ENCODE results near the gene PRSS27.
"Not testable (repeated sequence)": the region's sequence is repeated elsewhere in the genome, so short reads cannot be mapped to it uniquely, and the experiment has no call there.

PRSS27 gene

DNA sequence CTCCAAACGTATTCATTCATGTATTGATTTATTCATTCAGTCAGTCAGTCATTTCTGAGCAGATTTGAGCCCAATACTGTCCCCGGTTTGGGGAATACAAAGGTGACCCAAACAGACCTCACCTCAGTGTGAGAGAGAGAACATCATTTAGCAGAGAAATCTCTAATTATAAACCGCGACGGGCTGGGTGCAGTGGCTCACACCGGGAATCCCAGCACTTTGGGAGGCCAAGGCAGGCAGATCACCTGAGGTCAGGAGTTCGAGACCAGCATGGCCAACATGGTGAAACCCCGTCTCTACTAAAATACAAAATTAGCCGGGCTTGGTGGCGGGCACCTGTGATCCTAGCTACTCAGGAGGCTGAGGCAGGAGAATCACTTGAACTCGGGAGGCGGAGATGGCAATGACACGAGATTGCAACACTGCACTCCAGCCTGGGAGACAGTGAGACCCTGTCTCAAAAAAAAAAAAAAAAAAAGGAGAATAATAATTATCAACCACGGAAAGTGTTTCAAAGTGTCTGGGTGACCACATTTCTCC is 1.7 kb upstream of the PRSS27 start:
- not testable (repeated sequence) for DNase-seq

DNA sequence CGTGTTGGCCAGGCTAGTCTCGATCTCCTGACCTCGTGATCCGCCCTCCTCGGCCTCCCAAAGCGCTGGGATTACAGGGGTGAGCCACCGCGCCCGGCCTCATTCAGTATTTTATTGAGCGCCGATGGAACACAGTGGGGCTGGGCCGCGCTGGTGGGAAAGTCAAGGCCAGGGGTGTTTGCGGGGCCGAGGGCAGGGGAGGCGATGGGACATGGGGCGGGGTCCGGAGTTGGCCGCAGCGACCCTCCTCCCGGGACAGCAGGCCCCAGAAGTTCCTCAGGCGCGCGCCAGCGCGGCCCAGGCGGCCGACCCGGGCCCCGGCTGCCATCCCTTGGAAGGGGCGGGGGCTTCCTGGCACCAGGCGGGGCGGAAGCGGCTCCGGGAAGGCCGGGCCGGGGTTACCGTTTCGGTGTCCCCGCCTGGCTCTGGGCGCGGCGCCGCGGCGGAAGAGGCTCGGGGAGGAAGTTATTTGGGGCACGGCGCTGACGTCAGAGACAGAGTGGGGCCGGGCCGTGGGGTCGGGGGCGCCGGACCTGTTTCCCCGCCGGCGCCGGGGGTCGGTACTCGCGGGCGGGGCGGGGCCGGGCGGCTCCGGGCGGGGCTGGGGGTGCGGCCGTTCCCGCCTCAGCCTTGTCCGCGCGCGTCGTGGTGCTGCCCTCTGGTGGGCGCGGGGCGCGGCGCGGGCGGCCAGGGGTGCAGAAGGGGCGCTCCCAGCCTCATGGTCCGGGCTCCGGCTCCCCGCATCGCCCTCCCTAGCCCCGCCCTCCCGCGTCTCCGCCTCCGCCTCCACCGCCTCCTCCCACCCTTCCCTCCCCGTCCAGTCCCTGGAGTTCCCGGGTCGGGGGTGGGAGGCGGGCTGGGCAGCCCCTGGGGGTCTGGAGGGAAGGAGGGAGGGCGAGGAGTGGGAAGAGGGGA is 952 bp upstream of the PRSS27 start:
- peak; percentile 85 for DNase-seq

DNA sequence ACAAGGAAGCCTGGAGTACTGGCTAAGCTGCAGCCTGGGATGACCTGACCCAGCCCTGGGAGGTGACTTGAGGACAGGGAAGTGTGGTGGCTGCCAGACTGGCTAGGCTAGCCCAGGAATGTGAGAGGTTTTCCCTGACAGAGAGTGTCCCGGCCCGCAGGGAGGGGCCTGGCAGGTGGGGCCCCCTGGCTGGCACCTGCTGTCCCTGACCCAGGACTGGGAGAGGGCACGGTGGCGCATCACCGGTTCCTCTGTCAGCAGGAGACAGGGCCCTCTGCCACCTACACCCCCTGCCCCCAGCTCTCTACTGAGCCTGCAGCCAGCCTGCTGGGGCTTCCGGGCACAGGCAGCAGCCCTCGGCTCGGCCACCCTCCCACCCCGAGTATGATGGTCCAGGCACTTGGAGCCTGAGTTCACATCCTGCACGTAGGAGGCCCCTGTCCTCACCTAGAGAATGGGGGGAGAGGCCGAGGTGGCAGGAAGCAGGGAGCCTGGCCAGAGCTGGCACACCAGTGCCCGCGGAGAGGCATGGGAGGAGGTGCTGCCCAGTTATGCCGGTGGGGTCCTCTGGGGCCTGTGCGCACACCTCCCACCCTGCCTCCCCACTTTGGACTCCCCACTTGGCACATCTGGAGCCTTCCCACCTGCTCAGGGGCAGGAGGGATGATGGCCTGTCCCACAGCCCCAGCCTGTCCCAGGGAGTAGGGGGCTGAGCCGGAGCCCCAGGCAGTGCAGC is 528 bp downstream of the PRSS27 start:
- no peak for DNase-seq

DNA sequence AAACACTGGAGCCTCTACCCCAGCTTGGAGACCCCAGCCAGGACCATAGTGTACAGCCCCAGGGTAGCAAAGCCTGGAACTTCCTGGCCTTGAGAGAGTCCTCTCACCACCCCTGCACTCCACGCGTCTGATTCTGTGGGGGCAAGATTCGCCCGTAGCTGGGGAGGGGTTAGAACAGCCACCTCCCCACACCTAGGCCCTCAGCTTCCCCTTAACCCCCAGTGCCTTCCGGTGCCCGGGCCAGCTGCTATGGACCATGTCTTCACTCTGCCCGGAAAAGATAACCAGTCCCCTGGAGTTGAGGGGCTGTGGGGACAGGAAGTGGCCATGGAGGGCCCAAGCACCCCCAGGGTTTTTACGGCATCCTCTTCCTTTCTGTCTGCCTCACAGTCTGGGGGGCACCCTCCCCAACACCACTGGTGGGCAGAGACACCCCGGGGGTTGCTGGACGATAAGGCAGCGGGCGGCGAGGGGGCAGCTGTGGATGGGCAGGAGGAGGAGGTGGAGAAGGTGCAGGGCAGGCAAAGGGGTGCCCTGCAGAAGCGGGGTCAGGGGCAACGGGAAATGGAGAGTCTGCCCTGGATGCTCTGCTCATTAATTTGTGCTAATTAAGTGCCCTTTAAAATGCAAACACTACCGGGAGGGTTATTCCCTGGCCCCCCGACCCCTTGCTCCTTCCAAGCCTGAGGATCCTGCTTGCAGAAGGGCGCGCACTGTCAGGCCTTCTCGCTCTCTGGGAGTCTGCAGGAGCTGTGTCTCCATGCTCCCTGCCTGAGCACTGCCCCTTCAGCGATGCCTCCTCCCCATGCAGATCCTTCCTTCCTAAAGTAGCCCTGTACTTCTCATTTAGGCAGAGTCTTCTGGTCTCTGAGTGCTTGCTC is 2.4 kb downstream of the PRSS27 start:
- DNase-seq = no peak

DNA sequence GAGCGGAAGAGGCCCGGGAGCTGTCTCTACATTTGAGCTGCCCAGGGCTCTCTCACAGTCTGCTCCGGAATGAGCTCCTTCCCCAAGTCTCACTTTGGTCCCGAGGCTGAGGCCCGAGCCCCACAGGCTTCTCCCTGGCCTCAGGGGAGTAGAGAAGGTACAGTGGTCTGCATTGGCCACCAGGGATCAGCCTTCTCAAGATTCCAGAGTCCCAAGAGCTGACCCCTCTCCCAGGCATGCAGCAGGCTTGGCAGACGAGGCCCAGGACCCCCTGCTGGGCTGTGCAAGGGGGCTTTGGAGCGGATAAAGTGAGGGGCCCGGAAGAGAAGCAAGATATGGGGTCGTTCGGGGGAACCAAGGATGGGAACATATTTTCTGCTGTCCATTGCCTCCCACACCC is 3.1 kb downstream of the PRSS27 start:
- DNase-seq = no peak

DNA sequence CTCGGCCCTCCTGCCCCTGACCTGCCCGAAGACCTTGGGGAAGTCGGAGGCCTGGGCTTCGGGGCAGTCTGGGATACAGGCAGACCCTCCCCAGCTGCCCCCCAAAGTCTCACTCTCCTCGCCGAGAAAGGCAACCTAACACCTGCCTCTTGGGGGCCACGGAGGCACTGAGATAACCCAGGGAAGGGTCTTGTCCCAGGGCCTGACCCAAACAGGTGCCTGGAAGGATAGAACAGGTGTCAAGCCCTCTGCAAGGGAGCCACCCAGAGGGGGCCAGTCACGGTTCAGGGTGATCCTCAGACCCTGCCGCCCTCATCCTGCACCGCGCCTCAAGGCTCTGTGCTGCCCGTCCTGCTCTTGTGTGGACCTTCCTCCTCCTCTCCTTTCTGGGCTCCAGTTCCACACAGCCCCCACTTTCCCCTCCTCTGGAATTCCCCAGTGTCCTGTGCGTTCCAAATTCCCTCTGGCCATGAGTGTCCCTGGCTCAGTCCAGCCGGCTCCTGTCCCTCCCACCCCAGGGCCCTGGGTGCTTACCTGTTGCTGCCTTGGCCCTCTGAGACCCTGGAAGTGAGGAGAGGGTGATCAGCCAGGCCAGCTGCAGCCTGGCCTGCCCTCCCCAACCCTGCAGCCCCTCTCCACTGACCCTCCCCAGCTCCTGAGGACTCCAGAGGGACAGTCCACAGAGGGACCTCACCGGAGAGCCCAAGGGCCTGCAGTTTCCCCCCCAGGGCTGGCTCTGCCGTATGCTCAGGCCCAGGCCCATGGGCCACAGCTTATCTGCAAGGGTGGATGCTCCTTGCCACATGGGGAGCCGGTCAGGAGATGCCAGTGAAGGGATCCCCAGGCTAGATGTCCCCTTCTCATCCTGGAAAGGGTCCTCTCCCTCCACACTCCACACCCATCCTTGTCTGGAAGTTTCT is 3.8 kb downstream of the PRSS27 start:
- DNase-seq = no peak

DNA sequence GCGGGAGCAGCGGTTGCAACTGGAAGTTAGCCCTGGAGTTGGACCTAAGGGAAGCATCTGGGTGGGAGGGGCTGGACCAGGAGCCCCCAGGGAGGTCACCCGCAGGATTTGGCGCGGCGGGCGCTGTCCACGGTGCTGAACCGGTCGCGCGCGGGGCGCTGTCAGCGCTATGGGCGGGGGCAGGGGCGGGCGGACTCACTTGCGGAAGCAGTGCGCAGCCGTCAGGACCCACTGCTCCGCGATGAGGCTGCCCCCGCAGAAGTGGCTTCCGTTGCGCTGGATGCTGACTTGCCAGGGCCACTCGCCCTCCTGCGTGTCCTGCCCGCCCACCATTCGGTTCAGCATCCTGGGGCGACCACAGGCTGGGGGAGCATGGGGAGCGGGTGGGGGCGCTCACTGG is 4.5 kb downstream of the PRSS27 start:
- DNase-seq = peak; percentile 77

DNA sequence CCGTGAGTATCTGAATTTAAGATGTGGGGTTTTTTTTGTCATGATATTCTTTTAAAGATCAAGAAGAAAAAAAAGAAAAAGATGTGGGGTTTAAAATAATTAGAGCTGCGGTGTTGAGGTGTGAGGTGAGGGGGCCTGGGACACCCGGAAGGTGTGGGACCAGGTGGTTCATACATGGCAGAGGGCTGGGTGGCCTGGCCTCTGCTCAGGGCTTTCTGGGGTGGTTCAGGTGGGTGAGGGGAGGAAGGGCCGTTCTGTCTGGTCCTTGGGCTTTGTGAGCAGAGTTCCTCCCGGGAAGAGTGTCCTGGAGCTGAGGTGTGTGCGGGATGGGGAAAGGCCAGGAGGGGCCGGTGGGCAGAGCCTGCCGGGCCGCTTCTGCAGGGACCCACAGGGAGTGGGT is 5.0 kb downstream of the PRSS27 start:
- no peak for DNase-seq

DNA sequence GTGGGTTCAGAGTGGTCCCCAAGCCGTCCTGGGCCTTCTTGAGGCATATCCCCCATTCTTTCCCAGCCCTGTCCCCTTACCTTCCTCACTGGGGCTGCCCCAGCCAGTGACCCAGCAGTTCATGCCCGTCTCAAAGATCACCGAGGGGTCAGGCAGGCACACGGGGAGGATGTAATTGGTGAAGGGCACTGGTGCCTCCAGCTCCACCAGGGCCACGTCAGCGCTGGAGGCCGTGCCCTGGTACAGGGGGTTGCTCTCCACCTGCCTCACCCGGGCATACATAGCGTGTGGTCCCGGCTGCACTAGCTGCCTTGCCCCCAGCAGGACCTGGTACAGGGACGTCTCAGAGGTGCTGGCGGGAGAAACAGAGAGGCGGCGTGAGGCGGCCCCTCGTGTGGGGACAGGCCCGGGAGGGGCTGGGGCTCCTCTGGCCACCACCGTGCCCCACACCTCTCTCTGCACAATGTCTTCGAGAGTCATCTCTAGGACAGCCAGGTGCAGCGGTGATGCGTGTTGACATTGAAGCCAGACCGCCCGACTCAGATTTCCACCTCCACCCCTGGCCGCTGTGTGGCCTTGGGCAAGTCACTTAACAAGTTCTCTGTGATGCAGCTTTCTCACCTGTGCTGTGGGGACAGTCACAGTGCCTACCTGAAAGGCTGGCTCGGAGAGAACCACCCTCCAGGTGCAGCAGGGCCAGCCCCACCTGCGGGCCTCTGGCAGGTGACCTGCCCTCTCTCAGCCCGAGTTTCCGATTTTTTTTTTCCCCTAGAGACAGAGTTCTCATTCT is 5.8 kb downstream of the PRSS27 start:
- no peak for DNase-seq

DNA sequence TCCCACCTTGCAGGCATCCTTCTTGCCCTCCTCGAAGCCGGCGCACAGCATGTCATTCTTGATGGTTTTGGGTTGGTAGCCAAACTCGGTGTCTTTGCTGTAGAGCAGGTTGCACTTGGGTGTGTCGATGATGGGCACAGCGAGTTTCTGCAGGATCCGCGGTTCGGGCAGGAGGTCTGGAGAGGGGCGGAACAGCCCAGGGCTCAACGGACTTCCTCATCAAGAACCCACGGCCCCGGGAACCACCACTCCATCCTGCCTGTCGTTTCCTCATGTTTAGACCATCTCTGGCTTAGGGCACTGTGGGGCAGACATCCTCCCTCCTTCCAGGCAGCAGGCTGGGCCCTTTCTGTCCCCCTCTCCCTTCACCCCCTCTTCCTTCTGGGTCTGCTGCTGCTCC is 6.5 kb downstream of the PRSS27 start:
- DNase-seq = no peak

DNA sequence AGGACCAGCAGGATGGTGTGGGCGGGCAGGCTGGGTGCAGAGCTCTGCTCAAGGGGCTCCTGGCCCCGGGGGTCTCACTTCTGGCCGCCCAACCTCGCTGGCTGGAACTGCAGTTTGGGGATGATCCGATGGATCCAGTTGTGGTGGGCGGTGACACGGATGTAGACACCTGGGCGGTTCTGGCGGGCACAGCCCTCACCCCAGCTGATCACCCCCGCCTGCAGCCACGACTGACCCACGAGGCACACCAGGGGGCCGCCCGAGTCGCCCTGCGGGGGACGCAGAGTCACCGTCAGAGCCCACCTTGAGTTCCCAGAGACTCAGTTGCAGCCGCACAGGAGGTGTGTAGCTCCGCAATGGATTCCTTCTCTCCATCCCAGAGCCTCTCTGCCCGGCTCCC is 7.5 kb downstream of the PRSS27 start:
- no peak for DNase-seq

DNA sequence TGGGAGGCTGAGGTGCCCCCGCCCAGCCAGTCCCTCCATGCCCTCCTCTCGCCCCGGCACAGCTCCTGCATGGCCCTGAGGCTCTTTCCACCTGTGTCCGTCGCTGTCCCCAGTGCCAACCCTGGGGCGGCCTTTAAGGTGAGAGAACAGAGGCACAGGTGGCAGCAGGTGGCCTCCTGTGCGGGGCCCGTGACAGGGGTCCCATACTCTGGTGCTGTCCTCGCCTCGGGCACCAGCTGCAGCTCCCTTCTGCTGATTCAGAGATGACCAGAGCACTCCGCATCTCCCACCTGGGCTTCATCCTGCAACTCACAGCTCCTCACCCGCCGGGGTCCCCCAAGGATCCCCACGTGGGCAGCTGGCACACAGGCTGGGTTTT is 8.0 kb downstream of the PRSS27 start:
- DNase-seq = no peak

DNA sequence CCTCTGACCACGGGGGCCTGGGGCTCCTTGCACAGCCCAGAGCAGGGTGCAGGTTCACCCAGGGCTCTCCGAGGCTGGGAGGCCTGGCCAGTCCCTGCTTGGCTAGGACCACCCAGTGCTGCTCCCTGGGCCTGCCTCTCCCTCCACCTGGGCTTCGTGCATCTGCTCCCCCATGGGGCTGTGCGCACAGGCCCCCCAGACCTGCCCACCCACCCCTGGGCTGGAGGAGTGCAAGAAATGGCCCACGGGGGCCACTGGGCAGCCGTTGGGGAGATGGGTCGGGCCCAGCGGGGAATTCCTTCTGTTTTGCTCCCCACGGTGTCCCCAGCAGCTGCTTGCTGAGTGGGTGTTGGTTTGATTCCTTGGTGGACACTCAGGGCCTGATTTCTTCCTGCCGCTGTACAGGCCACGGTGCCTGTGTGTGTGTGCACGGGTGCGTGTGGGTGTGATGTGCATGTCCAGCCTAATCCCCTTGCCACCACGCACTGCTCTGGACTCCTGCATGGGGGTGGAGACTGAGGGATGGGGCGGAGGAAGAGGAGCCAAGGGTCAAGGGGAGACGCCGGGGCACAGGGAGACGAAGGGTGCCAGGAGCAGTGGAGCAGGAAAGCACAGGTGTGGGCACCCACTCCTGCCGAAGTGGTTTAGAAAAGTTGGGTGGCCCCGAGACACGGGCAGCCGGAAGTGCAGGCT is 8.5 kb downstream of the PRSS27 start:
- DNase-seq = no peak

DNA sequence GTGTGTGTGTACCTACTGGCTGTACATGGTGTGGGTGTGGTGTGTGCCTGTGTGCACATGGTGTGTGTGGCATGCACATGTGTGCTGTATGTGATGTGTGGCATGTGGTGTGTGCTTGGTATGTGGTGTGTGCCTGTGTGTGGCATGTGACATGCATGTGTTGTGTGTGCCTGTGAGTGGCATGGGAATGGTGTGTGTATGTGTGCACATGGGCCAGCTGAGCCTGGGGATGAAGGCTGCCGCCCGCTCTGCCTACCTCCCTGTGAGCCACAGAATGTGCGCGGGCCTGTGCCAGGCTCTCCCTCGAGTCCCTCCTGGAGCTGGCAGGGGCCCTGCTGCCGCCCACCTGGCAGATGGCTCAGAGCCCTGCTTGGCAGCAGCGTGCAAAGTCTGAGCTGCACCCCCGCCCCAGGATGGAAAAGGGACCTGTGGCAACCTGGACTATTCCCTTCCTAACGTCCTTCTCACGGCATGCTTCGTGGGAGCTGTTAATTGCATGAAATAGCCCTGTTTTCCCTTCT is 9.3 kb downstream of the PRSS27 start:
- no peak for DNase-seq

DNA sequence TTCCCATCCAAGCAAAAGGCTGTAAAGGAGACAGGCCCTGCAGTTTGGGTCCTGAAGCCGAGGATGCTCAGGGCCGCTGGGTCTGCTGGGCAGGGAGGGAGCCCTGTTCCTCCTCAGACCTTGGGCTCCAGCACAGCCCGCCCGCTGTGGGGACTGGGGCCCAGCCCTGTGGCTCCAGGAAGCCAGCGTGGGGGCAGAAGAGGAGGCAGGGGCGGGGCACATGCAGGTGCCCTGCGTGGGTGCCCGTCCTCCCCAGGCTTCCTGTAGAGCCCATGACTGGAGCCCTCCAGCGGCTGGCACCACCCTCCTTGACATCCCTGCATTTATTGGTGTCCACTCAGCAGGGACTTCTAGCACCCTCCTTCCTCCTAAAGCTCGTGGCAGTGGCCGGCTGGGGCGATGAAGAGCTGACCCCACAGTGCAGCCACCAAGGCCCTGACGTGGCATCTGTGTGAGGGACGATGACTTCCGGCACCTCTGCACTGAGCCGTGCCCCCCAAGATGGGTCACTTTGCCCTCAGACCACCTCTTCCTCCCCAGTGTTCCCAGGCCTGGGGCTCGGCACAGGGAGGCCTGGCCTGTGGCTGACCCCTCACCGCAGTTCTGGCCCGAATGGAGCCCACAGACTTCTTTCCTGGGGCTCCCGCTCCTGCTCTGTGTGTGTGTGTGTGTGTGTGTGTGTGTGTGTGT is 9.9 kb downstream of the PRSS27 start:
- DNase-seq = no peak

DNA sequence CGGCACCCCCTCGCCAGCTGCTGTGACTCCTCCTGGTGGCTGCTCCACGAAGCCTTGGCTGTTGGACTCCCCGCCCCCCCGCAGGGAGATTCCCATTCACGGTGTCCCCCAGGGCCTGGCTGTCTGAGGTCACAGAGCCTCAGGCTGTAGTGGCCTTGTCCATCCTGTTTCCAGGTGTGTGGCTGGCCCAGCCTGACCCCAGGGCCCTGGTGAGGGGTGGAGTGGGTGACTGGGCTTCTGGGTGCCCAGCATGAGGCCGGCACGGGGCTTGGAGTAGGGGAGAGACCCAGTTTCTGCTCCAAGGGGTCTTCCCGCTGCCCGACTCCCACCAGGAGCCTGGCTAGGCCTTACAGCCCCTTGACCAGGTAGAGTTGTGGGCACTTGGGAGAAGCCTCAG is 10.4 kb downstream of the PRSS27 start:
- DNase-seq = no peak

DNA sequence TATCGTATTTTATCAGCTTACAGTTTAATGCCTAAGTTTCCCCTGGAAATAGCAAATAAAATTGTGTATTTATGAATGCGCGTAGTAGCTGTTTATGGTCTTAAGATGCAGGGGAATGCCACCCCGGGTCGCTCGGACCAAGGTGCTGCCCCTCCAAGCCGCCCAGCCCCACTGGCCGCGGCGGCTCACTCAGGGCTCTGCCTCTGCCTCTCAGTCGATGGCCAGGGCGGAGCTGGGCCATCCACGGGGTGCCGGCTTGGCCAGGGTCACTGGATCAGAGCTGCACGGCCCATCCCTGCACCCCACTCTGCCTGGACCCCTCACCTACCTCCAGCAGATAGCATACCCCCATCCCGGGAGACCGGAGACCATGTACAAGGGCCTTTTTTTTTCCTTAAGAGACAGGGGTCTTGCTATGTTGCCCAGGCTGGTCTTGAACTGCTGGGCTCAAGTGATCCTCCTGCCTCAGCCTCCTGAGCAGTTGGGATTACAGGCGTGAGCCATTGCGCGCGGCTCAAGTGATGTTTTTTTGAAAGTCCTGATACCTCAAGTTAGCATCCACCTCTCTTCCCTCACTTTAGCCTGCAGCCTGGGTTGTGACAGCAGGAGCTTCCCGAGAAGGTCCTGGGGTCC is 11.0 kb downstream of the PRSS27 start:
- no peak for DNase-seq

DNA sequence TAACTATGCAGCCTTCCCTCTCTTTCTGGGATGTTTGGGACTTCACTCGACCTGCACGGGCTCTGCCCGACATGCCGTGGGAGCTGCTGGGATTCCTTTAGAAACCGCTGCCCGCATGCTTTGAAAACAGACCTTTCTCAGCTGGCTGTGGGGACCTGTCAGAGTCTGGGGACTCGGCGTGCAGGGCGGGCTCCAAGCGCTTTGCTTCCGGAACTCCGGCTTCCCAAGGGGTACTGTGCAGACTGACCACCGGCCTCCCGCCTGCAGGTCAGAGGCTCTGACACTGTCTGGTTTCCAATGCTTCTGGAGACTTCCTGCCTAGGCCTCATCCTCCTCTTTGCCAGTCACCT is 11.8 kb downstream of the PRSS27 start:
- no peak for DNase-seq

All from activated CD4-positive, CD25-positive, alpha-beta regulatory T cell treated with anti-CD3 and anti-CD28 coated beads, Interleukin-2, amount 50 U/mL, for 72 hours (primary cell).